ENCODE results near the gene UBE2N.

The UBE2N gene, protein sequence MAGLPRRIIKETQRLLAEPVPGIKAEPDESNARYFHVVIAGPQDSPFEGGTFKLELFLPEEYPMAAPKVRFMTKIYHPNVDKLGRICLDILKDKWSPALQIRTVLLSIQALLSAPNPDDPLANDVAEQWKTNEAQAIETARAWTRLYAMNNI

GRCh38 chr12:93441617-93442410 is at the start of gene UBE2N:
Gene UBE2N, minus strand, starts transcription at chr12:93441947. Its CDS starts 63 bp downstream, at chr12:93441884.
- Histone ChIP-seq H3K4me3 (ENCODE audit: low read length) (peak within 1 kb of the TSS; percentile 83), H3K27me3 (ENCODE audit: control insufficient read depth, insufficient read depth, low read length) (no peaks in the 10 kb centered on the region), H3K9ac (ENCODE audit: low read length) (peak within 1 kb of the TSS; percentile 82), H3K36me3 (ENCODE audit: control insufficient read depth, insufficient read depth, low read length) (no peaks in the 10 kb centered on the region), H3K27ac (ENCODE audit: low read depth, low read length) (peak within 1 kb of the TSS; percentile 92), H3K4me1 (ENCODE audit: control insufficient read depth, insufficient read depth, low read length) (peaks cover 14% of the 10 kb centered on the region)

DNA sequence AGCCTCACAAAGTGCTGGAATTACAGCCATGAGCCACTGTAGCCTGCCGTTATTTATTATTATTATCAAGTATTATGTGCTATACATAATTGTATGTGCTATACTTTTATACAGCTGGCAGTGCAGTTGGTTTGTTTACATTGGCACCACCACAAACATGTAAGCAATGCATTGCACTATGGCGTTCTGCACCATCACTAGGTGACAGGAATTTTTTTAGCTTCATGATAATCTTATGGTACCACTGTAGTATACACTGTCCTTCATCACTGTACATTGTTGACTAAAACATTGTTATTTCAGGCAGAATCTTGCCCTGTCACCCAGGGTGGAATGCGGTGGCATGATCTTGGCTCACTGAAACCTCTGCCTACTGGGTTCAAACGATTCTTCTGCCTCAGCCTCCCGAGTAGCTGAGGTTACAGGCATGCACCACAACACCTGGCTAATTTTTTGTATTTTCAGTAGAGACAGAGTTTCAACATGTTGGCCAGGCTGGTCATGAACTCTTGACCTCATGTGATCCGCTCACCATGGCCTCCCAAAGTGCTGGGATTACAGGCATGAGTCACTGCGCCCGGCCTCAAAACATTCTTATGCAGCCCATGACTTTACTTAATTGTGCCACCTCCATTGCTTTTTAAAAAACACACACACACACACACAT is 42.7 kb upstream of the UBE2N start:
- Histone ChIP-seq H3K4me1 (ENCODE audit: control insufficient read depth, insufficient read depth, low read length) (no peaks in the 10 kb centered on the region), H3K36me3 (ENCODE audit: control insufficient read depth, insufficient read depth, low read length) (peaks cover 7% of the 10 kb centered on the region), H3K9ac (ENCODE audit: low read length) (no peak overlapping the region), H3K27ac (ENCODE audit: low read depth, low read length) (no peak overlapping the region), H3K27me3 (ENCODE audit: control insufficient read depth, insufficient read depth, low read length) (no peaks in the 10 kb centered on the region), H3K4me3 (ENCODE audit: low read length) (no peak overlapping the region)

- no peak overlapping the region for H3K9ac ChIP-seq (ENCODE audit: low read length)
- H3K27me3 ChIP-seq (ENCODE audit: control insufficient read depth, insufficient read depth, low read length), result no peaks in the 10 kb centered on the region
- no peak overlapping the region for H3K27ac ChIP-seq (ENCODE audit: low read depth, low read length)
- H3K36me3 ChIP-seq (ENCODE audit: control insufficient read depth, insufficient read depth, low read length), result peaks cover 7% of the 10 kb centered on the region
- no peaks in the 10 kb centered on the region for H3K4me1 ChIP-seq (ENCODE audit: control insufficient read depth, insufficient read depth, low read length)
- no peak overlapping the region for H3K4me3 ChIP-seq (ENCODE audit: low read length)
Measured at GRCh38 chr12:93483151-93483807, 41.5 kb upstream of the UBE2N start.

DNA sequence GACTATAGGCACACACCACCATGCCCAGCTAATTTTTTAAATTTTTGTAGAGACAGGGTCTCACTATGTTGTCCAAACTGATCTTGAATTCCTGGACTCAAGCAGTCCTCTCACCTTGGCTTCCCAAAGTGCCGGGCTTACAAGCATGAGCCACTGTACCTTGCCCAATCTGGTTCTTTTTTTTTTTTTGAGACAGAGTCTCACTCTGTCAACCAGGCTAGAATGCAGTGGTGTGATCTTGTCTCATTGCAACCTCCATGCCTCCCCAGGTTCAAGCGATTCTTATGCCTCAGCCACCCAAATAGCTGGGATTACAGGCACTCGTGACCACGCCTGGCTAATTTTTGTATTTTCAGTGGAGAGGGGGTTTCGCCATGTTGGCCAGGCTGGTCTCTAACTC is 41.0 kb upstream of the UBE2N start:
- Histone ChIP-seq H3K36me3 (ENCODE audit: control insufficient read depth, insufficient read depth, low read length) (peaks cover 7% of the 10 kb centered on the region), H3K4me3 (ENCODE audit: low read length) (no peak overlapping the region), H3K4me1 (ENCODE audit: control insufficient read depth, insufficient read depth, low read length) (no peaks in the 10 kb centered on the region), H3K9ac (ENCODE audit: low read length) (no peak overlapping the region), H3K27ac (ENCODE audit: low read depth, low read length) (no peak overlapping the region), H3K27me3 (ENCODE audit: control insufficient read depth, insufficient read depth, low read length) (no peaks in the 10 kb centered on the region)

DNA sequence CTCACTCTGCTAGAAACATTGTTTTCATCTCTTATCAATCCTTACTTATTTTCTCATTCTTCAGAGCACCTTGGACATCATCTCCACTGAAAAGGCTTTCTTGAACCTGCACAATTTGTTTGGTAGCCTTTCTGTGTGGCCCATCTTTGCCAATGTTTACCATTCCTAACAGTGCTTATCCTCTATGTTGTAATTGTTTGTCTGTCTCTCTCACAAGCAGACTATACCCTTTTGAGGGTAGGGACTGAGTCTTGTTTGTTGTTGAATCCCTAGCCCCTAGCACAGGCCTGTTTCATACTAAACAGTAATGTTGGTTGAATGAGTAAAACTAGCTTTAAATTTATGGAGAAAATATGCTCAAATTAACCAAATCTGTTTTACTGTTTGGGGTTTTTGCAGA is 34.8 kb upstream of the UBE2N start:
- H3K36me3 ChIP-seq (ENCODE audit: control insufficient read depth, insufficient read depth, low read length), result no peaks in the 10 kb centered on the region
- no peak overlapping the region for H3K9ac ChIP-seq (ENCODE audit: low read length)
- H3K4me1 ChIP-seq (ENCODE audit: control insufficient read depth, insufficient read depth, low read length), result no peaks in the 10 kb centered on the region
- no peak overlapping the region for H3K4me3 ChIP-seq (ENCODE audit: low read length)
- H3K27me3 ChIP-seq (ENCODE audit: control insufficient read depth, insufficient read depth, low read length), result no peaks in the 10 kb centered on the region
- H3K27ac ChIP-seq (ENCODE audit: low read depth, low read length), result no peak overlapping the region

GRCh38 chr12:93469386-93469785 is 27.6 kb upstream of the UBE2N start:
- no peaks in the 10 kb centered on the region for H3K27me3 ChIP-seq (ENCODE audit: control insufficient read depth, insufficient read depth, low read length)
- H3K4me1 ChIP-seq (ENCODE audit: control insufficient read depth, insufficient read depth, low read length), result peaks cover 7% of the 10 kb centered on the region
- H3K36me3 ChIP-seq (ENCODE audit: control insufficient read depth, insufficient read depth, low read length), result no peaks in the 10 kb centered on the region
- no peak overlapping the region for H3K27ac ChIP-seq (ENCODE audit: low read depth, low read length)
- H3K4me3 ChIP-seq (ENCODE audit: low read length), result no peak overlapping the region
- H3K9ac ChIP-seq (ENCODE audit: low read length), result no peak overlapping the region

DNA sequence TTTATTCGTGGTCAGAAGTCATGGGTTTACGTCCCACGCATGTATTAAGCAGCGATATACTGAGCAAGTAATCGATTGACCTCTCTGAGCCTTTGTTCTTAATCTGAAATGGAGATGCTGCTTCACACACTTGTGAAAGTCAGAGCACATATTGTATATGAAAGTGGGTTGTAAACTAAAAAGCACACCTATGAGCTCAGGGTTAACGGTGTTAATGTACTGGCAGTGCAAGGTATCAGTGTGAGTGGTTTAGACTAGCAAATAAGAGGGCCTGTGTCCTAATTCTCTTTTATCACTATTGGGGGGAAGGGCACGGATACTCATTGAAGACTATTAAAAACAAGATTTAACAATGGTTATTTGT is 26.2 kb upstream of the UBE2N start:
- peaks cover 7% of the 10 kb centered on the region for H3K4me1 ChIP-seq (ENCODE audit: control insufficient read depth, insufficient read depth, low read length)
- H3K27me3 ChIP-seq (ENCODE audit: control insufficient read depth, insufficient read depth, low read length), result no peaks in the 10 kb centered on the region
- H3K27ac ChIP-seq (ENCODE audit: low read depth, low read length), result peak overlapping the region; percentile 88
- H3K36me3 ChIP-seq (ENCODE audit: control insufficient read depth, insufficient read depth, low read length), result no peaks in the 10 kb centered on the region
- peak overlapping the region; percentile 92 for H3K4me3 ChIP-seq (ENCODE audit: low read length)
- peak overlapping the region; percentile 77 for H3K9ac ChIP-seq (ENCODE audit: low read length)

DNA sequence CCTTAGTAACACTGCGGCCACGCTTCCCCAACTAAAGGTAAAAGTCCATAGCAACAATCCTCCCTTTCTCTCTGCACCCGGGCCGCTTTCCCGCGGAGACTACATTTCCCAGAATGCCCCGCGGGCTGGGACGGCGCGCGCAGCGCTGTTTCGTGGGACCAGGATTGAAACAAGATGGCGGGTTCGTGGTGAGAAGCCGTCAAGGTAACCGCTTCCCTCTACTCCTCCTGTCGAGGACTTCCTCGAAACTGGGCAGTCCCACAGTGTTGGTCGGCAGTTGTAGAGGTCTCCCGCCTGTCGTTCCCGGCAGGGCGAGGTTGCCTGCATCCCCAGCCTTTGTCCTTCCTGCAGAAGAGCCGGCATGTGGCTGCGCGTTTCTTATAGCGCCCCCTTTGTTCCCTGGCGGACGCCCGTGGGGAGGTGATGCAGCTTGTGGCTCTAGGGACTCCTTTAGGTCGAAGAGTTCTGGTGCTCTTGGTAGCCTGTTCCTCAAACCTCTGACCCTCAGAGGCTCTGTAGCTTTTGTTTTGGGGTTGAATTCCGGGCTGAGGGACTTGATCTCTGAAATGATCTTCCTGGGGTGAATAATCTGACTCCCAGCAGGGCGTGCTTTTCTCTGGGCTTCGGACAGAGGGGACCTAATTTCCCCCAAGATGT is 25.7 kb upstream of the UBE2N start, which contains the start of gene MRPL42:
MRPL42 (plus strand) TSS at position 164 of the 657 bp plus-strand sequence. CDS start 1,772 bp downstream, outside the sequence.
- Histone ChIP-seq H3K36me3 (ENCODE audit: control insufficient read depth, insufficient read depth, low read length) (no peaks in the 10 kb centered on the region), H3K27ac (ENCODE audit: low read depth, low read length) (peak within 1 kb of the TSS; percentile 88), H3K4me1 (ENCODE audit: control insufficient read depth, insufficient read depth, low read length) (peaks cover 7% of the 10 kb centered on the region), H3K4me3 (ENCODE audit: low read length) (peak within 1 kb of the TSS; percentile 92), H3K9ac (ENCODE audit: low read length) (peak within 1 kb of the TSS; percentile 77), H3K27me3 (ENCODE audit: control insufficient read depth, insufficient read depth, low read length) (no peaks in the 10 kb centered on the region)

DNA sequence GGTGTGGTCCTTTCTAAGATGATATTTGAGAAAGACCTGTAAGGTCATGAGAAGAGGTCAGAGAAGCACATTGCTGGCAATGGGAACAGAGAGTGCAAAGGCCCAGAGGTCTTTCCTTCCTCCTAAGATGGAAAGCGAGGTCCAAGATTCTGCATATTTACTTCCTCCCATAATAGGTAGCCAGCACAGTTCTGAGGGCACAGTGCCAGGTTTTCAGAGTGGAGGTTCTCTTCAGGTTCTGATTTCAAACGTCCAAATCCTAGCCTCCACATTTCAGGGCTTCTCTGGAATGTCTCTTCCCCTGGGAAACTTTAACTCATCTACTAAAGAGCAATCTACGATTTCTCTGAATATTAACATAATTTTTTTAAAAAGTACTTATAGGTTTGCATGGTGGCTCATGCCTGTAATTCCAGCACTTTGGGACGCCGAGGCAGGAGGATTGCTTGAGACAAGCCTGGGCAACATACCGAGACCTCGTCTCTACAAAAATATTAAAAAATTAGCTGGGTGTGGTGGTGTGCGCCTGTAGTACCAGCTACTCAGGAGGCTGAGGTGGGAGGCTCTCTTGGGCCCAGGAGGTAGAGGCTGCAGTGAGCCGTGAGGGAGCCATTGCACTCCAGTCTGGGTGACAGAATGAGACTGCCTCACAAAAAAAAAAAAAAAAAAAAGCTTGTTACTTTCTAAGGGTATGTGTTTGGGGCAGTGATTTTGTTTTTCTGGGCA is 25.0 kb upstream of the UBE2N start:
- no peak overlapping the region for H3K4me3 ChIP-seq (ENCODE audit: low read length)
- no peak overlapping the region for H3K27ac ChIP-seq (ENCODE audit: low read depth, low read length)
- H3K4me1 ChIP-seq (ENCODE audit: control insufficient read depth, insufficient read depth, low read length), result peaks cover 7% of the 10 kb centered on the region
- H3K27me3 ChIP-seq (ENCODE audit: control insufficient read depth, insufficient read depth, low read length), result no peaks in the 10 kb centered on the region
- no peaks in the 10 kb centered on the region for H3K36me3 ChIP-seq (ENCODE audit: control insufficient read depth, insufficient read depth, low read length)
- no peak overlapping the region for H3K9ac ChIP-seq (ENCODE audit: low read length)

DNA sequence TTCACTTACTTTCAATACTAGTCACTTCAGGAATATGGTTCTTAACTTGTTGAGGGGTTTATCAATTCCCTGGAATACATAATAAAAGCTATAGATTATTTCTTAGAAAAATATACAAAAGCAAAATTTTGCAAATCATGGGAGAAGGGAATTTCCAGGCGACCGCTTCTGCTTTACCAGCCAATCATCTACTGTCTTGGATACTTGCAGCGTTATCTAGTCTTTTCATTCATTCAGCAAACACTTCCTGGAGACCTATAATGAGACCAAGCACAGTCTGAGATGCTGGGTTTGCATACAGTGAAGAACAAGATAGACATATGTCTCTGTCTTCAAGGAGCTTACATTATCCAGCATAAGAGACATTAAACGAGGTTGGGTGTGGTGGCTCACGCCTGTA is 24.1 kb upstream of the UBE2N start:
- H3K4me3 ChIP-seq (ENCODE audit: low read length), result no peak overlapping the region
- peaks cover 7% of the 10 kb centered on the region for H3K4me1 ChIP-seq (ENCODE audit: control insufficient read depth, insufficient read depth, low read length)
- H3K36me3 ChIP-seq (ENCODE audit: control insufficient read depth, insufficient read depth, low read length), result no peaks in the 10 kb centered on the region
- H3K27me3 ChIP-seq (ENCODE audit: control insufficient read depth, insufficient read depth, low read length), result no peaks in the 10 kb centered on the region
- H3K9ac ChIP-seq (ENCODE audit: low read length), result no peak overlapping the region
- H3K27ac ChIP-seq (ENCODE audit: low read depth, low read length), result no peak overlapping the region

GRCh38 chr12:93461503-93461902 is 19.8 kb upstream of the UBE2N start:
- Histone ChIP-seq H3K4me1 (ENCODE audit: control insufficient read depth, insufficient read depth, low read length) (no peaks in the 10 kb centered on the region), H3K36me3 (ENCODE audit: control insufficient read depth, insufficient read depth, low read length) (no peaks in the 10 kb centered on the region), H3K4me3 (ENCODE audit: low read length) (no peak overlapping the region), H3K9ac (ENCODE audit: low read length) (no peak overlapping the region), H3K27ac (ENCODE audit: low read depth, low read length) (no peak overlapping the region), H3K27me3 (ENCODE audit: control insufficient read depth, insufficient read depth, low read length) (no peaks in the 10 kb centered on the region)
